ENCODE measurements around the gene LMNA. TPM values are rescaled to one million over a fixed set of nuclear protein-coding genes. Genes with fewer than 3 reads are reported as not detected.

The LMNA gene
- total and polyA plus RNA-seq, 7 donors: 108 to 241 (median 187) TPM

- WGBS, 2 donors: 60 to 80% methylated on average over 11 of the region's 11 CpGs
- no peak for DNase-seq
- Histone ChIP-seq H3K36me3 (no peaks in the 10 kb centered on the region), H3K9me3 (no peaks in the 10 kb centered on the region), H3K4me3 (no peak overlapping the region), H3K4me1 (no peaks in the 10 kb centered on the region), H3K27ac (no peak overlapping the region), H3K27me3 (peaks cover 5 to 32% (median 18%) of the 10 kb centered on the region in 3 donors)
- intact Hi-C loops (cut with DNase I): no loop called here
- TF ChIP-seq EP300 (IDR thresholded peaks at IDR 0.05): no peak
- no peak for TF ChIP-seq POLR2AphosphoS5 (IDR thresholded peaks at IDR 0.05)
- no peak for TF ChIP-seq POLR2A (IDR thresholded peaks at IDR 0.05)
- TF ChIP-seq CTCF (IDR thresholded peaks at IDR 0.05): no peak
Measured at GRCh38 chr1:156154317-156154749, 39.8 kb downstream of the LMNA start.

- Histone ChIP-seq H3K27me3 (peaks cover 0 to 16% (median 3%) of the 10 kb centered on the region in 3 donors), H3K9me3 (no peaks in the 10 kb centered on the region), H3K4me1 (peaks cover 0 to 6% (median 5%) of the 10 kb centered on the region in 4 donors), H3K4me3 (no peak overlapping the region), H3K27ac (no peak overlapping the region), H3K36me3 (no peaks in the 10 kb centered on the region)
- 57 to 83% methylated on average over 12 of the region's 12 CpGs for WGBS, 2 donors
- intact Hi-C loops (cut with DNase I): no loop called here
- TF ChIP-seq EP300 (IDR thresholded peaks at IDR 0.05): no peak
- no peak for TF ChIP-seq POLR2A (IDR thresholded peaks at IDR 0.05)
- TF ChIP-seq POLR2AphosphoS5 (IDR thresholded peaks at IDR 0.05): no peak
- TF ChIP-seq CTCF (IDR thresholded peaks at IDR 0.05): no peak
- no peak for DNase-seq
Measured at GRCh38 chr1:156155756-156156510, 41.4 kb downstream of the LMNA start.

GRCh38 chr1:156157506-156157905 lies 43.0 kb downstream of the LMNA start:
- no peaks in the 10 kb centered on the region for H3K36me3 ChIP-seq
- no peak overlapping the region for H3K27ac ChIP-seq
- H3K4me1 ChIP-seq: peaks cover 0 to 17% (median 10%) of the 10 kb centered on the region in 4 donors
- no peaks in the 10 kb centered on the region for H3K9me3 ChIP-seq
- intact Hi-C loops (cut with DNase I): no loop called here
- H3K4me3 ChIP-seq: no peak overlapping the region
- H3K27me3 ChIP-seq: peaks cover 0 to 3% (median 0%) of the 10 kb centered on the region in 3 donors
- no peak for TF ChIP-seq POLR2A (IDR thresholded peaks at IDR 0.05)
- no peak for TF ChIP-seq CTCF (IDR thresholded peaks at IDR 0.05)
- no peak for TF ChIP-seq EP300 (IDR thresholded peaks at IDR 0.05)
- TF ChIP-seq POLR2AphosphoS5 (IDR thresholded peaks at IDR 0.05): no peak
- WGBS, 2 donors: 74 to 93% methylated on average over 3 of the region's 3 CpGs
- no peak for DNase-seq

- H3K4me1 ChIP-seq: peaks cover 0 to 17% (median 10%) of the 10 kb centered on the region in 4 donors
- no peak overlapping the region for H3K27ac ChIP-seq
Measured at GRCh38 chr1:156157966-156158365, 43.5 kb downstream of the LMNA start.

More at GRCh38 chr1:156157966-156158365, 43.5 kb downstream of the LMNA start:
- Histone ChIP-seq H3K27me3 (no peaks in the 10 kb centered on the region), H3K4me3 (no peak overlapping the region), H3K9me3 (no peaks in the 10 kb centered on the region), H3K36me3 (no peaks in the 10 kb centered on the region)
- DNase-seq: no peak
- intact Hi-C loops (cut with DNase I): no loop called here
- WGBS, 2 donors: 83 to 89% methylated on average over 5 of the region's 5 CpGs
- TF ChIP-seq CTCF (IDR thresholded peaks at IDR 0.05) (no peak), POLR2AphosphoS5 (IDR thresholded peaks at IDR 0.05) (no peak), POLR2A (IDR thresholded peaks at IDR 0.05) (no peak), EP300 (IDR thresholded peaks at IDR 0.05) (no peak)

Data from sigmoid colon (tissue), 7 donors.